ENCODE data around the gene GORAB. TPM values are rescaled to one million over a fixed set of nuclear protein-coding genes. Genes with fewer than 3 reads are reported as not detected.

The GORAB gene
- total and polyA plus RNA-seq, 10 donors, result 10.2 to 21.6 (median 14.0) TPM

- no peak for TF ChIP-seq POLR2AphosphoS5 (IDR thresholded peaks at IDR 0.05)
- no peak for TF ChIP-seq CTCF (IDR thresholded peaks at IDR 0.05 in 8 of 11, conservative IDR thresholded peaks at IDR 0.05 in 3 of 11)
- no peak for TF ChIP-seq POLR2A (IDR thresholded peaks at IDR 0.05)
- intact Hi-C loops (cut with DNase I; ENCODE audit: low total_unique reads), result no loop called here
- Histone ChIP-seq H3K9me3 (no peaks in the 10 kb centered on the region), H3K4me3 (peak overlapping the region in 4 of 8 donors; percentile 70 to 80 (median 72)), H3K36me3 (peaks cover 0 to 9% (median 0%) of the 10 kb centered on the region in 6 donors), H3K4me1 (peaks cover 7 to 58% (median 27%) of the 10 kb centered on the region in 6 donors), H3K27me3 (replicated peaks in 1 of 7) (no peaks in the 10 kb centered on the region), H3K27ac (peak overlapping the region in 2 of 8 donors; percentile 89 to 92)
- DNase-seq, result no peak
- WGBS, 5 donors, result 60 to 79% (median 77%) methylated on average over 3 of the region's 3 CpGs
Observed at GRCh38 chr1:170533298-170533697, 1.3 kb downstream of the GORAB start.

DNA sequence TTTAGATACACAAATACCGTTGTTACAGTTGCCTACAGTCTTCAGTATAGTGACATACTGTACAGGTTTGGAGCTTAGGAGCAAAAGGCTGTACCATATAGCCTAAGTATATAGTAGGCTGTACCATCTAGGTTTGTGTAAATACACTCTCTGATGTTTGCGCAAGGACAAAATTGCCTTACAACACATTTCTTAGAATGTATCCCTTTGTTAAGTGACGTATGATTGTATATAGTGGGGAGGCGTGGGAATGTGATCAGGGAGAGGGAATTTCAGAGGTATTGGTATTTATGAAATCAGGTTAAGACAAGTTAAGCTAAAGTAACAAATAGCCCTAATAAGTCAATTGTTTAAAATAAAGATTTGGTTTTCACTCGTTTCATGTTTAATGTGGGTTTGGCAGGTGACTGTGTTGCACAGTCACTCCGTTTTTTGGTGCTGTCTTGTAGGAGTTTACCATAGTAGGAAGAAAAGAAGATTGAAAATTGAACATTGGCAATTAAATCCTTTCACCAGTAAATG, 2.7 kb downstream of the GORAB start:
- no peak overlapping the region for H3K27ac ChIP-seq
- intact Hi-C loops (cut with DNase I; ENCODE audit: low total_unique reads), result no loop called here
- TF ChIP-seq POLR2A (IDR thresholded peaks at IDR 0.05) (no peak), POLR2AphosphoS5 (IDR thresholded peaks at IDR 0.05) (no peak), CTCF (IDR thresholded peaks at IDR 0.05 in 8 of 11, conservative IDR thresholded peaks at IDR 0.05 in 3 of 11) (no peak)
- peaks cover 0 to 23% (median 7%) of the 10 kb centered on the region in 6 donors for H3K36me3 ChIP-seq
- no peaks in the 10 kb centered on the region for H3K9me3 ChIP-seq
- WGBS, 5 donors, result 80 to 94% (median 86%) methylated on average over 6 of the region's 6 CpGs
- peaks cover 7 to 58% (median 27%) of the 10 kb centered on the region in 6 donors for H3K4me1 ChIP-seq
- no peaks in the 10 kb centered on the region for H3K27me3 ChIP-seq (replicated peaks in 1 of 7)
- H3K4me3 ChIP-seq, result no peak overlapping the region
- no peak for DNase-seq

DNA sequence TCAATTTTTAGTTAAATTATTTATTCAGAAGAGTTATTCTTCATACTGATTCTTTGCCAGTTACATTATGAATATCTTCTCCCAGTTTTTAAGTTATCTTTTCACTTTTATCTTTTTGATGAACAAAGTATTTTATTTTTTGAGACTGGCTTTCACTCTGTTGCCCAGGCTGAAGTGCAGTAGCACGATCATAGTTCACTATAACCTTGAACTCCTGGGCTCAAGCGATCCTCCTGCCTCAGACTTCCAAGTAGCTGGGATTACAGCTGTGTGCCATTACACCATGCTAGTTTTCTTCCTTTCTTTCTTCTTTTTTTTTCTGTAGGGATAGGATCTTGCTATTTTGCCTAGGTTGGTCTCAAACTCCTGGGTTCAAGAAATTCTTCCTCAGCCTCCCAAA, 3.5 kb downstream of the GORAB start:
- 74 to 83% (median 75%) methylated on average over 2 of the region's 2 CpGs for WGBS, 5 donors
- H3K36me3 ChIP-seq, result peaks cover 0 to 30% (median 13%) of the 10 kb centered on the region in 6 donors
- intact Hi-C loops (cut with DNase I; ENCODE audit: low total_unique reads), result no loop called here
- H3K27me3 ChIP-seq (replicated peaks in 1 of 7), result no peaks in the 10 kb centered on the region
- no peaks in the 10 kb centered on the region for H3K9me3 ChIP-seq
- peaks cover 7 to 58% (median 27%) of the 10 kb centered on the region in 6 donors for H3K4me1 ChIP-seq
- H3K27ac ChIP-seq, result no peak overlapping the region
- DNase-seq, result no peak
- no peak overlapping the region for H3K4me3 ChIP-seq
- TF ChIP-seq CTCF (IDR thresholded peaks at IDR 0.05 in 8 of 11, conservative IDR thresholded peaks at IDR 0.05 in 3 of 11) (no peak), POLR2AphosphoS5 (IDR thresholded peaks at IDR 0.05) (no peak), POLR2A (IDR thresholded peaks at IDR 0.05) (no peak)

DNA sequence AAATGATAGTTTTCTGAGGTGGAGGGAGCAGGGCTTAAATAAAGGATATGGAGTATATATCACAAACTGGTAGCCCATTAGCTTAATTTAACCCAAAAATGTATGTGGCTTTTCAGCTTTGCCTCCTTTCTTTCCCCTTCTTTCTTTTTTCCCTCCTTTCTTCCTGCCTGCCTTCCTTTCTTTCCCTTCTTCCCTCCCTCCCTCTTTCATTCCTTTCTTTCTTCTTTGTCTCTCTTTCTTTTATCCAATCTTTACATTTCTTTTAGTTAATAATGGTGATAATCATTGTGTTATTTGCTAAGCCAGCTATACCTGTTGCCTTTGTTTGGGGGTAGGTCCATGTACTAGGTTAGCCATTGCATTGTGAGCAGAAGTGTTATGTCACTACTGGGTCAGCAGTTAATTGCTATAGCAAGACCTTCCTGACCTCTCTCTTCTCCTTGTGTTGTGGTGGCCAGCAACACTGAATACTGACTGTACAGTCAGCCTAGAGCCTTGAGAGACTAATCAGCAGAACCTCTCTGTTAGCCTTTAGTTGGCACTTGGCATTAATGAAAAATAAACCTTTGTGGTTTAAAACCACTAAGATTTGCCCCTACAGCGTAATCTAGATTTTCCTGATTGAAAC, 5.1 kb downstream of the GORAB start:
- 90 to 98% (median 95%) methylated on average over 1 of the region's 1 CpG for WGBS, 5 donors
- peaks cover 0 to 46% (median 27%) of the 10 kb centered on the region in 6 donors for H3K36me3 ChIP-seq
- no peak for DNase-seq
- H3K27me3 ChIP-seq (replicated peaks in 1 of 7), result no peaks in the 10 kb centered on the region
- no peaks in the 10 kb centered on the region for H3K9me3 ChIP-seq
- intact Hi-C loops (cut with DNase I; ENCODE audit: low total_unique reads), result no loop called here
- peaks cover 7 to 48% (median 22%) of the 10 kb centered on the region in 6 donors for H3K4me1 ChIP-seq
- no peak overlapping the region for H3K4me3 ChIP-seq
- TF ChIP-seq POLR2AphosphoS5 (IDR thresholded peaks at IDR 0.05) (no peak), CTCF (IDR thresholded peaks at IDR 0.05 in 8 of 11, conservative IDR thresholded peaks at IDR 0.05 in 3 of 11) (no peak), POLR2A (IDR thresholded peaks at IDR 0.05) (no peak)
- H3K27ac ChIP-seq, result no peak overlapping the region
